ENCODE data around the gene LDLRAD3.

GRCh38 chr11:36035999-36036398 lies 92.1 kb downstream of the LDLRAD3 start:
- TF ChIP-seq CTCF (IDR thresholded peaks at IDR 0.05): no peak
- TF ChIP-seq POLR2A (IDR thresholded peaks at IDR 0.05): no peak

Data from adrenal gland (tissue), 5 donors.